HG02610 (cell line): ENCODE measurements around the gene GOT2.
"Not testable (repeated sequence)": the region's sequence is repeated elsewhere in the genome, so short reads cannot be mapped to it uniquely, and the experiment has no call there.

Experiments used
- ATAC-seq: cut with Tn5 transposase; IDR thresholded peaks from one replicate; pipeline ENCODE4 v1.9.1; 2021; ENCODE audit warnings: mild to moderate bottlenecking, moderate library complexity; ENCODE audit not compliant: unreplicated experiment

The GOT2 gene

DNA sequence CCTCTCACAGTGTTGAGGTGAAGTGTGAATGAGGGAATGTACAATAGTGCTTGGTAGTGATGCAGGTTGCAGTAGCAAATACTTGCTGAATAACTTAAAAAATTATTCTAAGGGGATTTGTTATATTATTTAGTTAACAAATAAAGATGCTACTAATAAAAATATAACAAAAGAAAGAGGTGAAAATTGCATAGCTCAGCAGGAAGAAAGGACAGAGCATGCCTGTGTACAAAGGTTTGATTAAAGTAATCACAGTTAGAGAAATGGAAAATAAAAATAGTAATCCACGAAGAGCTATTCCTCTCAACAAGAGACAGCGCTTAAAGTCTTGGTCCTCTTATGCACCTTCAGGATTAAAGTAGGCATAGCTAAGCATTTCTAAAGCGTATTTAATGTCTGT is 11.0 kb downstream of the GOT2 start:
- ATAC-seq = no peak

DNA sequence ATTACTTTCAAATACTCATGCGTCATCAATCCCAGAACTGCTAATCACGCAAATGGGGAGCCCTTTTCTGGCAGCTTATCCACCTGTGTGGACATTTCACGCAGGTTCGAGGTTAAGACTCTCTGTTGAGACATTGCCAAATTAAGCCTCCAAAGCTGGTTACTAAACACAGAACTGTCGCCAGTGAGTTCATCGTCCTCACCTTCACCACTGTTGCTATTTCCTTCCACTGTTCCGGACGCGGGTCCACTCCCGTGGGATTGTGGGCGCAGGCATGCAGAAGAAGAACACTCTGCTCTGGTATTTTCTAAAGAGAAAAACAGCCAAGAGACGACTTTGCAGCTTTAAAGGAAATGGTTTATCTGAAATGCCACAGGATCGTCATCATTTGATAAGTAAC is 16.1 kb downstream of the GOT2 start:
- no peak for ATAC-seq

DNA sequence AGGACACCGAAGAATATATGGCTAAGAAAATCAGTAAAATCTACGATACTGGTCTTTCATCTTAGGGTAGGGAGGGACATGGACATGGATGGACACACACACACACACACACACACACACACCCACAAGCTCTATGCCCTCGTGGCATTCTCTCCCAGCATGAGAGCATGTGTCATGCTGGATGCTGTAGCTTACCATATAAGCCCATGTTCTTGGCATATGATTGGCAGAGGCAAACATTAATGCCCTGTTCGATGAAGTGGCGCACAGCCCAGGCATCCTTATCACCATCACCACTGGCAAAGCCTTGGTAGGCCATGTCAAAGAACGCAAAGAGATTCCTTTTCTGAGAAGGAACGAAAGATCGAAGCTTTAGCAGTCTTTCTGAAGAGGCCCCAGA is 17.6 kb downstream of the GOT2 start:
- no peak for ATAC-seq

DNA sequence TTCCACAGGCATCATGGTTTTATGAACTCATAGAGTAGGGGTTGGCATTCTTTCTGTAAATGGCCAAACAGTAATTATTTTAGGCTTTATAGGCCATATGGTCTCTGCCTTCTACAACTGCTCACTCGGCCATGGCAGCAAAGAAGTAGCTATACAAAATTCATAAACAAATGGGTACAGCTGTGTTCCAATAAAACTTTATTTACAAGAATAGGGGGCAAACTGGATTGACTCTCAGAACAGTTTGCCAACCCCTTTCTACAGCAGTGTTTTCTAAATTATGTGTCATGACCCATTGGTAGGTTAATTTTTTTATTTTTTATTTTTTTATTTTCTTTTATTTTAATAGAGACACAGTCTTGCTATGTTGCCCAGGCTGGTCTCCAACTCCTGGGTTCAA is 20.4 kb downstream of the GOT2 start:
- no peak for ATAC-seq

DNA sequence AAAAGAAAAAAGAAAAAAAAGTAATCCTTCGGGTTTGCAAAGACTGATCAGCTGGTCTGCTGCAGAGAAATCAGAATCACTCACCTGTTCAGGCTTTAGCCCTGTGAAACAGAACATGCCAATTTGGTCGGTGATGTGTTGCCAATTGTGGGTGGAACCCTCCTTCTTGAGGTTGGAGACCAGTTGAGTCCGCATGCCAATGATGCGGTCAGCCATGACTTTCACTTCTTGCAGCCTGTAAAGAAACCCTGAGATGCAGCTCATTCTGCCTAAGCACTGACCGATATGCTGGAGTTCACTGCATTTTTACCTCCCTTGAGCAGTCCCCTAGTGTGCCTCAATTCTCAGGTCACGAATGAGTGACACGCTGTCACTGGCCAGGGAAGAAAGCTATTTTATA is 24.8 kb downstream of the GOT2 start:
- ATAC-seq = no peak

DNA sequence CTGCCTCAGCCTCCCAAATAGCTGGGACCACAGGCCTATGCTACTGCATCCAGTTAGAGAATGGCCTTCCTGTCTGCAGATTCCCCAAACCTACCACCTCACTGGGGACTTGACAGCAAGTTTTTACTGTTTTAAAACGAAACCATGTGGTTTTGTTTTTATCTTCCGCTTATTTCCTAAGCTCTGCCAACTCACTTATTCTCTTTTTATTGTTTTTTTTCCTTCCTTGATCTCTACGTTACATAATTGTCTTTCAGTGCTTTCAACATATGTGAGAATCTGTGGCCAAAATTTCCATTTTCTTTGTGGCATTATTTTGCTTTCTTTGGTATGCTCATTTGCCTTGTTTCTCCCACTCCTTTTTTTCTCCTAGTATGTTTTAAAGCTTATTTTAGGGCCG is 35.0 kb downstream of the GOT2 start:
- no peak for ATAC-seq

DNA sequence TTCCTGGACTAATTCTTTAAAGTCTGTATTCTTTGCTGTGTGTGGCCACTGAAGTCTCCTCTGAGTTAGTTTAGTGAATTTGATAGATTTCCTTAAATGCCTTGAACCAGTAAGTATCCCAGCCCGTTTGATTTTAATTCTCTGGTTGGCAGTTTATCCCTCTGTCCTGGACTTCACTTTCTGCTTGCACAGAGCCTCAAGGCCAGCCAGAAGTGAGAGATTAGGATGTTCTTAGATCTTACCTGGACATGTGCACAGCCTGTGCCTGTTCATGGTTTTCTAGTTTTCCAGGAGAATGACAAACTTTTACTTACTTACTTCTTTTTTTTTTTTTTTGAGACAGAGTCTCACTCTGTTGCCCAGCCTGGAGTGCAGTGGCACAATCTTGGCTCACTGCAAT is 38.7 kb downstream of the GOT2 start:
- no peak for ATAC-seq

DNA sequence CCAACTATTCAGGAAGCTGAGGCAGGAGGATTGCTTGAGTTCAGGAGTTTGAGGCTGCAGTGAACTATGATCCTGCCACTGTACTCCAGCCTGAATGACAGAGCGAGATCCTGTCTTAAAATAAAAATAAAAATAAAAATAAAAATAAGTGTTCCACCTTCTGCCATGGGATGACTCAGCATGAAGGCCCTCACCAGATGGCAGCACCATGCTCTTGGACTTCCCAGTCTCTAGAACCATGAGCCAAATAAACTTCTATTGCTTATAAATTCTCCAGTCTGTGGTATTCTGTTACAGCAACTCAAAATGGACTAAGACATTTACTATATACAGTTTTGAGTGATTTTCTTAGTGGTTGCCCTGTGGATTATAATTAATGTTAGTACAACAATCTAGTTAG is 41.7 kb downstream of the GOT2 start:
- ATAC-seq = no peak

DNA sequence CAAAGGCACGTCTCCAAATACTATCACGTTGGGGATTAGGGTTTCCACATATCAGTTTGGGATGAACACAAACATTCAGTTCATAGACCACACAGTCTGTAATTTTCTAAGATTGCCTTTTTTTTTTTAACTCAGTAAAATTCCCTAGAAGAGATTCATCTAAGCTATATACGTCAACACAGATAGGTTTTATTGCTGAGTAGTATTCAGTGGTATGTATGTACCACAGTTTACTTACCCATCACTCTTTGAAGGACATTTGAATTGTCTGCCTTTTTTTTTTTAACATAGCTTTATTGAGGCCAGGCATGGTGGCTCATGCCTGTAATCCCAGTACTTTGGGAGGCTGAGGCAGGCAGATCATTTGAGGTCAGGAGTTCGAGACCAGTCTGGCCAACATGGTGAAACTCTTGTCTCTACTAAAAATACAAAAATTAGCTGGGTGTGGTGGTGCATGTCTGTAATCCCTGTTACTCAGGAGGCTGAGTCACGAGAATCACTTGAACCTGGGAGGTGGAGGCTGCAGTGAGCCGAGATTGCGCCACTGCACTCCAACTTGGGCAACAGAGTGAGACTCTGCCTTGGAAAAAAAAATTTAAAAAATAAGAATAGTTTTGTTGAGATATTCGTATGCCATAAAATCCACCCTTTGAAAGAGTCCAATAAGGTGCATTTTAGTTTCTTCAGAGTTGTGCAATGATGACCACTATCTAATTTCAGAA is 47.0 kb downstream of the GOT2 start:
- ATAC-seq = not testable (repeated sequence)

DNA sequence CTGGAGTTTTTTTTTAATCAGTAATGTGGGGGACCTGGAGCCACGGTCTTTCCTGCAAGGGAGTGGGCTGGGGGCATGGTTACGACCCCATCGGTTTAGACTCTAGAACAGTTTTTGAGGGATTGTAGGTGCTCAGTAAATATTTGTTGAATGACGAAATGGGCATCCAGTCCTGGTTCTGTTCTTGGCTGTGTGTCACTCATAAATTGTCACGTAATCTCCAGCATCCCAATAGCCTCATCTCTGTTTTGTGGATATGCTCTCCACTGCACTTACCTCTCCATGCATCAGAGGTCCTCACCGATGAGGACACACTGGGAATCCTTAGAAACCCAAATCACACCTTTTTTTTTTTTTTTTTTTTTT is 49.0 kb downstream of the GOT2 start:
- no peak for ATAC-seq

DNA sequence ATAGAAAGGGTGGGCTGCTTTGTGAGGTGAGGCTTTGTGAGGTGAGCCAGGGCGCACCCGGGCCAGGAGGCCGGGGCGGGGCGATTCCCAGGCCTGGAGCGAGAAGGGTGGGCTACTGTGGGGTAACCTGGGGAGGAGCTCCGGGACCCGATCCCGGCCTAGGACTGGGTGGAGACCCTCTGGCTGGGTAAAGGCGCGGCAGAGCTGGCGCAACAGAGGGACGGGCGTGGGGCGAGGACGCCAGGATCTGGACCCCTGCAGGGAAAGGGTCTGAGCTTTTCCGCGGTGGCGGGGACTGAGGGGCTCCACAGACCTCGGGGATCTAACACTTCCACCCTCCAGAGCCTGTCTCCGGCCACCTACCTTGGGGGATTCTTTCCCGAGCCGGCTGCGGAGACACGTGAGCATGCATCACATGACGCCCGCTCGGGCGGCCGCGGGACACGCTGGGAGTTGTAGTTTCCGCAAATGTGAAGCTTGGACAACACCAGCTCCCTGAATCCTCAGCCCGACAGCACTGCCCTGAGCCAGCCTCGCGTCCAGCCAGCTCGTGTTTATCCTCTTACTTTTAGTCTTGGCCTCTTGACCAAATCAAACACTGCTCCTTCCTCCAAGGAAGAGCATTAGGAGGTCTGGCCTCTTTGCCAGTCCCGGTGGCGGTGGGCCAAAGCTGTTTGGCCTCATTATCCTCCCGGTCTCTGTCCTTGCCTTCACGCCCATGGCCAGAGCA is 49.6 kb downstream of the GOT2 start, which contains the start of gene SLC38A7:
TSS of gene SLC38A7 (minus strand) at position 417 of the 730 bp plus-strand sequence. CDS start 4,644 bp downstream, outside the sequence.
- peak; percentile 99 for ATAC-seq

DNA sequence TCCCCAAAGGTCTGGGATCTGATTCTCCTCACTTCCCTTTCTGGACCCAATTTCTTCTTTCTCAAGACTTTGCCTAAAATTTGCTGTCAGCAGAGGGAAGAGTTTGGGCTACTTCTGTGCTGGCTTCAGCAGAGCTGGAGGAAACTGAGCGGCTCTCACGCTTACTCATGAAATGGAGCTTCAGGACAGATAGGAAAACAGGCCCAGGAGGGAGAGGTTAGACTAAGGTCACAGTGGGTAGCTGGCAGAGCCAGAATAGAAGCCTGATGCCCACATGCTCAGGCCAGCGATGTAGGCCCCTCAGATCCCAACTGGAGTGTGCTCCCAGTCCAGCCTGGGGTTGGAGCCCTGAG is 50.1 kb downstream of the GOT2 start:
- ATAC-seq = peak; percentile 3

DNA sequence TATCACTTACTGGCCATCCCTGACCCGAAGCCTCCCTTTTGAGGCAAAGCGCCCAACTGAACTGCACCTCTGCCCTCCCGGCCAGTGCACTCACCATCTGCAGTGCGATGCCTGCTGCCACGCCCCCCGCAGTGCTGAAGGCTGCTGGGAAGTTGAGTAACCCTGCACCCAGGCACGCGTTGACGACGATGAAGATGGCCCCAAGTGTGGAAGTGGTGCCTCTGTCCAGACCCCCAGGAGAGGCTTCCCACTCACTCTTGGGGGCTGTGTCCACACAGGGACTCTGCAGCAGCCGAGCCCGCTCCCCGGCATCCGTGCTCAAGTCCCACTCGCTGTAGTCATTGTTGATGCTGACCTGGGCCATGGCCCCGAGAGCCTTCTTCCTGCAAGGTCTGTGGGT is 54.4 kb downstream of the GOT2 start:
- ATAC-seq = no peak

DNA sequence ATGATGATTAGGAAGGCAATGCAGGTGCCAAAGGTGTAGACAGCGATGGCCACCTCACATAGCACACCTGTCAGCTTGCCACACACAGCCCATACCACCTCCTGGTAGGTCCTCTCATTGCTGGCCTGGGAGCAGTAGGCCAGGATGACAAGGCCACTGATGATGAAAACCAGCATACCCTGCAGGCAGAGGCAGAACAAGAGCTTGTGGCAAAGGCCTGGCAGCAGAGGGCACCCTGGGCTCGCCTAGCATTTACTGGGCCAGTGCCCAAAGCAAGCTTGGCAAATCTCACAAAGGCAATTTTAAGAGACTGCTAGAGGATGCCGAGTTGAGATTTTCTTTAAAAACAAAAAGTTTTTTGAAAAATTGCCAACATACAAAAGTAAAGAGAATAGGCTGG is 55.4 kb downstream of the GOT2 start:
- no peak for ATAC-seq

DNA sequence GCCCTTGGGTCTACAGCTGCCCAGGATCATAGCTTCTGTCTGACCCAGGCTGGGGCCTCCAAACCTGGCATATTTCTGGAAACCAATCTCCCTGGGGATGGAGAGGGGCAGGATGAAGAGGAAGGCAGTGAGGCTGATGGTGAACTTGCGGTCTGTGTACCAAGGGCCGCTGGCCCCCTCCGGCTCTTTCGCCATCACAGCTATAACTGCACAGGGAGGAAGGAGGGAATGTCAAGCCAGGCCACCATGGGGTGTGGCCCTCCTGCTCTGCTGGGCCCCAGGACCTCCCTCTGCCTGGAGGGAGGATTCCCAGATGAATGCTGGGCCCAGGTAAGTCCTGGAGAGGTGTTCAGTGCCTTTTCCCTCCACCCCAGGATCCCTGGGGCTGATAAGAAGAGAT is 55.8 kb downstream of the GOT2 start:
- no peak for ATAC-seq

DNA sequence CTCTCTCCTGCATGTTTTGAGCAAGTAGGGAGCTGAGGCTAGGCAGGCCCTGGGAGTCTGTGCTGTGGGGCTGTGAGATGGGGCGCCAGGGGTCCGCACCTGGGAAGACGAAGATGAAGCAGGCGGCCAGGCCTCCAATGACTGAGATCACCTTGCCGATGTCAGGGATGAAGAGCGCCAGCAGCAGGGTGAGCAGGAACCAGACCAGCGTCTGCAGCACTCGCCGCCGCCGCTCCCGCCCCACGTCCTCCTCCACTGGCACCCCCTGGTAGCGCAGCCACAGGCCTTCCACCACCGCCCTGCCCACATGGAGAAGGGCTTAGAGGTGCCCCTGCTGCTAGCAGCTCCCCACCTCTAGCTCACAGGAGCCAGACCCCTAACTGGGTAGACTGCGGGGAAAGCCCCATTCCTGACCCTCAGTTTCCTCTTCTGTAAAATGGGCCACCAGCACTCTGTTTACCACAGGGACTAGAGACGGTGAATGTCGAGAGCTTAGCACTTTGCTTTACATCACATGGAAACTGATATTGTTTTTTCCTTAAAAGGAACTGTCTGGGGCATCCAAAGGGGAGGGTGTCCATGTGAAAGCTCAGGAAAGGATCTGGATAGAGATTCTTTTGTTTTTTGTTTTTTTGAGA is 63.1 kb downstream of the GOT2 start:
- no peak for ATAC-seq

DNA sequence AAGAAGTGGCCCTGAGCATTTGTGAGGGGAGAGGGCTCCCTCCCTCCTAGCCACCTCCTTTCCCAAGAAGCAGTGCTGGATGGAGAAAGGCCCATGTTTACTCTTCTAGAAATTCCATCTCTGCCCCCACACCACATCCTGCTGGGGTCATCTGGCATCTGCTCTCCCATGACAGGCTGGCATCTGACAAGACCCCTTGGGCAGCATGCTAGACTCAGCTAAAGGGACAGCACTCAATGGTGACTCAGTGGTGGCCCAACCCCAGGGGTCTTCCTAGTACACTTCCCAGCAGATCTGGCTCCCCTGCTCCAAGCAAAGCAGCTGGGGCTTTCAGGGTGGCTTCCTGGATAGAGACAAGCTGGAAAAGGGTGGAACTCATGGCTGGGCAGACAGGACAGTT is 63.9 kb downstream of the GOT2 start:
- ATAC-seq = no peak

DNA sequence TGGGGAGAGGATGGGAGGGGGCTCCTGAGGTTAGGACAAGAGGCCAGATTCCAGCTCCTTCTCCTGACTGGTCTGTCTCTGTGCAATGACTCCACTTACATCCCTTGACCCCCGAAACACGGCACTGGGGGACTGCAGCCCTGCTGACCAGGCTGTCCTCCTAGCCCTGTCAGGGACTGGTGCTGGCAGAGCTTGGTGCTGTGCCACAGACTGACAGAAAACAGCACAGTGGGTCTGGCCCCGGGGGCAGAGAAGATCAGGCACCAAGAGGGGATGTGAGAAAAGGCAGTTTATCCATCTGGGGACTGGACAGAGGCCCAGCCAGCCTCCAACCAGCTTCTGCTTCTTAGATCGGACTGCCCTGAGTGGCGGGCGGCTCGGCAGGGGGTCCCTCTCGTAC is 68.9 kb downstream of the GOT2 start:
- ATAC-seq = no peak

DNA sequence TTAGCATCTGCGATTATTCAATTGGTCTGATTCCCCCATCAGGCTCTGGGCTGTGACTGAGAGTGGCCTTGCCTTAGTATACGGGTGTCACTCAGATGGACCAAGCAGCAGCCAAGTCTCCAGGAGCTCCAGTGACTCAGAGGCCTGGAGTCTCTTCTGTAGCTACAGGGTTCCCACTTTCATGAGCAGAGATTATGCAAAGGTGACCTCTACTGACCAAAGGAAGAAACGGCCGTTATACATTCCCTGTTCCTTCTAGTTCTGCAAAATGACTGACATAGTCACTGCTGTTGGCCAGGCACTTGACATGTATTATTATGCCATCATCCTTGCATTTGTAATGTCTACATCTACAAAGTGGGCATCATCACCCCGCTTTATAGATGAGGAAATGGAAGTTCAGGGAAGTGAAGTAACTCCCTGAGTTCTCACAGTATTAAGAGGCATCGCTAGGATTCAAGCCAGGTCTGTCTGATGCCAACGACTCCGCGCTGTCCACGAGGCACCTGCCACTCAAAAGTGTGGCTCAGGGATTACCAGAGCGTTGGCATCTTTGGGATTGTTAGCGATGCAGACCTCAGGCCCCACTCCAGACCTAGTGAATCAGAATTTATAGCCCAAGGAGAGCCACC is 72.8 kb downstream of the GOT2 start:
- ATAC-seq = peak; percentile 83

DNA sequence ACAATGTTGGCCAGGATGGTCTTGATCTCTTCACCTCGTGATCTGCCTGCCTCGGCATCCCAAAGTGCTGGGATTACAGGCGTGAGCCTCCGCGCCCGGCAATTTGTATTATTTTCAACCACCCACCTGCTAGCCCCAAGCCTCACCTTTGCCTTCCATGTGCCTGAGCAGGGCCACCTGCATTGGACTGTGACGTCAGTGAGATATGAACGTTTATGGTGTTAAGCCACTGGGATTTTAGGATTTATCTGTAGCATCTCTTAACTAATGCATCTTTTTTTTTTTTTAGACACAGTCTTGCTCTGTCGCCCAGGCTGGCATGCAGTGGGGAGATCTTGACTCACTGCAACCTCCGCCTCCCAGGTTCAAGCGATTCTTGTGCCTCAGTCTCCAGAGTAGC is 74.2 kb downstream of the GOT2 start:
- ATAC-seq = not testable (repeated sequence)

DNA sequence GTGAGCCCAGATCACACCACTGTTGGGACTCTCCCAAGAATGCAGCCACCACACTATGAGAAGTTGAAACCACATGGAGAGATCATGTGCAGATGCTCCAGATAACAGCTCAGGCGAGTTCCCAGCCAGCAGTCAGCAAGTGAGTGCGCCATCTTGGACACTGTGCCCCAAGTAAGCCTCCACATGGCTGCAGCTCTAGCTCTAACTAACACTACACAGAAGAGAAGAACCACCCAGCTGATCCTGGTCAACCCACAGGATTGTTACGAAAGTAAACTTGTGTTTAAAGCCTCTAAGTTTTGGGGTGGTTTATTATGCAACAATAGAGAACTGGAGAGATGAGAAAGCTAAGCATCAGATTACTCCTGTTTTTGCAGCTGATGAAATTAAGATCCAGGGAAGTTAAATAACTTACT is 75.3 kb downstream of the GOT2 start:
- ATAC-seq = no peak
